HepG2 (cell line): ENCODE measurements around the gene UTP4. TPM values are rescaled to one million over a fixed set of nuclear protein-coding genes. Genes with fewer than 3 reads are reported as not detected.
A peak's percentile ranks its signal among the peaks of the same experiment; 100 is the strongest.

Source experiments
- ELF3 ChIP-seq: IDR thresholded peaks from 2 replicates; pipeline ENCODE4 v1.6.1; 2016; ENCODE audit warnings: missing genetic modification reagents, missing compliant biosample characterization
- FLYWCH1 ChIP-seq: sonication (generic); formaldehyde crosslinking; IDR thresholded peaks from 2 replicates; pipeline ENCODE4 v1.8.1; 2023; ENCODE audit warnings: mild to moderate bottlenecking, missing genetic modification reagents
- FOXM1 ChIP-seq: sonication (generic); formaldehyde crosslinking; IDR thresholded peaks from 2 replicates; pipeline ENCODE4 v1.5.0; 2020; ENCODE audit warnings: missing genetic modification reagents
- GTF3A ChIP-seq: sonication (generic); formaldehyde crosslinking; conservative IDR thresholded peaks from 2 replicates; pipeline ENCODE4 v1.4.0; 2020; ENCODE audit warnings: mild to moderate bottlenecking, missing genetic modification reagents
- HCFC1 ChIP-seq: fragments of 150-350 bp; IDR thresholded peaks from 2 replicates; pipeline ENCODE4 v1.6.1; 2014; ENCODE audit warnings: low read depth, low read length
- HMGA1 ChIP-seq: sonication (generic); formaldehyde crosslinking; conservative IDR thresholded peaks from 2 replicates; pipeline ENCODE4 v1.4.0; 2020; ENCODE audit warnings: missing genetic modification reagents
- IRX3 ChIP-seq: sonication (generic); formaldehyde crosslinking; IDR thresholded peaks from 2 replicates; pipeline ENCODE4 v1.8.1; 2023; ENCODE audit warnings: mild to moderate bottlenecking, low read depth, missing genetic modification reagents, borderline replicate concordance
- KAT2B ChIP-seq: fragments of 150-350 bp; IDR thresholded peaks from 2 replicates; pipeline ENCODE4 v1.6.1; 2014; ENCODE audit warnings: low read depth, low read length, borderline replicate concordance
- KDM3A ChIP-seq: IDR thresholded peaks from 2 replicates; pipeline ENCODE4 v1.6.1; 2018; ENCODE audit warnings: low read depth, missing compliant biosample characterization
- POLR2G ChIP-seq: fragments of 200-400 bp; formaldehyde crosslinking; IDR thresholded peaks from 2 replicates; pipeline ENCODE4 v1.6.1; 2018; ENCODE audit warnings: mild to moderate bottlenecking, low read depth, low read length, moderate library complexity
- SMYD3 ChIP-seq: sonication (generic); formaldehyde crosslinking; IDR thresholded peaks from 2 replicates; pipeline ENCODE4 v1.8.1; 2023; ENCODE audit warnings: mild to moderate bottlenecking, missing genetic modification reagents
- SRSF4 ChIP-seq: fragments of 200-400 bp; formaldehyde crosslinking; IDR thresholded peaks from one replicate; pipeline ENCODE4 v1.6.1; 2018; ENCODE audit warnings: mild to moderate bottlenecking, low read depth, low read length, moderate library complexity; ENCODE audit not compliant: poor library complexity, severe bottlenecking
- TOE1 ChIP-seq: sonication (generic); formaldehyde crosslinking; IDR thresholded peaks from 2 replicates; pipeline ENCODE4 v1.4.0; 2020; ENCODE audit warnings: mild to moderate bottlenecking, missing genetic modification reagents
- ZFYVE20 ChIP-seq: sonication (generic); formaldehyde crosslinking; IDR thresholded peaks from 2 replicates; pipeline ENCODE4 v1.8.0; 2023; ENCODE audit warnings: low read depth, mild to moderate bottlenecking, moderate library complexity, missing genetic modification reagents, borderline replicate concordance
- ZNF24 ChIP-seq: fragments of 450-650 bp; IDR thresholded peaks from 2 replicates; pipeline ENCODE4 v1.6.1; 2017; ENCODE audit warnings: antibody characterized with exemption, mild to moderate bottlenecking
- ZNF530 ChIP-seq: sonication (generic); formaldehyde crosslinking; IDR thresholded peaks from 2 replicates; pipeline ENCODE4 v1.5.0; 2020; ENCODE audit warnings: low read depth, mild to moderate bottlenecking, missing genetic modification reagents
- ZNF552 ChIP-seq: sonication (generic); formaldehyde crosslinking; IDR thresholded peaks from 2 replicates; pipeline ENCODE4 v1.9.0; 2022; ENCODE audit warnings: missing genetic modification reagents, mild to moderate bottlenecking, borderline replicate concordance
- ZNF646 ChIP-seq: sonication (generic); formaldehyde crosslinking; IDR thresholded peaks from 2 replicates; pipeline ENCODE4 v1.9.0; 2021; ENCODE audit warnings: mild to moderate bottlenecking, missing genetic modification reagents
- ZNF775 ChIP-seq: sonication (generic); formaldehyde crosslinking; IDR thresholded peaks from 2 replicates; pipeline ENCODE4 v1.4.0; 2020; ENCODE audit warnings: missing genetic modification reagents, mild to moderate bottlenecking, moderate library complexity, borderline replicate concordance
- ZSCAN31 ChIP-seq: sonication (generic); formaldehyde crosslinking; IDR thresholded peaks from 2 replicates; pipeline ENCODE4 v1.5.0; 2020; ENCODE audit warnings: low read depth, mild to moderate bottlenecking, missing genetic modification reagents
- polyA plus RNA-seq, 8 experiments: library from polyadenylated mRNA; depleted of rRNA in 3 of 8; stranded (reverse) in 7 of 8; unstranded in 1 of 8; fragments of >200 nt; fragmentation: Illumina TruSeq in 4 of 8; extraction: Trizol in 4 of 8; gene quantifications; 2 replicates each; pipeline versions ENCODE4 v1.2.1 to v1.2.3, GENCODE V29; 2011 to 2016; ENCODE audit warnings: low read depth in 4 of 8, missing spikeins in 1 of 8, mixed read lengths in 1 of 8; ENCODE audit not compliant: insufficient read depth in 1 of 8
- total RNA-seq, 5 experiments: library from RNA; depleted of rRNA; stranded (reverse); fragments of >200 nt; fragmentation: Illumina TruSeq; extraction: Trizol; gene quantifications; 2 replicates each; pipeline ENCODE4 v1.2.3, GENCODE V29; 2016; ENCODE audit warnings: low read depth in 1 of 5
- TF ChIP-seq, protein P1 (sequence below): sonication (generic); formaldehyde crosslinking; IDR thresholded peaks from 2 replicates; pipeline ENCODE4 v1.4.0; 2020; ENCODE audit warnings: missing genetic modification reagents, borderline replicate concordance

The UTP4 gene
- total and polyA plus RNA-seq, 2 of the 13 experiments (the other 11 are each of a cell fraction or from before 2014, with no cell fraction given) = 30.0 to 85.8 TPM

GRCh38 chr16:69186642-69187445 lies 54.4 kb downstream of the UTP4 start, which contains the start of gene SNTB2 (continued):
- no peak for TF ChIP-seq ZNF646
- TF ChIP-seq ZSCAN31 (CRISPR knock-in tag) = no peak; the same call in none of the 2 replicates
- 0 out of 2 replicates have a peak, but pooled peaks have one; percentile 2 for TF ChIP-seq HMGA1 (CRISPR knock-in tag)
- no peak; the same call in 1 of the 2 replicates for TF ChIP-seq GTF3A (CRISPR knock-in tag)
- 0 out of 2 replicates have a peak, but pooled peaks have one; percentile 41 for TF ChIP-seq ZNF552 (CRISPR knock-in tag)
- TF ChIP-seq SMYD3 = 0 out of 2 replicates have a peak, but pooled peaks have one; percentile 45
- TF ChIP-seq TOE1 (CRISPR knock-in tag) = peak; percentile 61; the same call in 1 of the 2 replicates
- TF ChIP-seq ZNF775 (CRISPR knock-in tag) = no peak
- TF ChIP-seq ELF3 (CRISPR knock-in tag) = peak; percentile 96
- TF ChIP-seq HCFC1 = no peak
- no peak for TF ChIP-seq ZFYVE20 (CRISPR knock-in tag)
- no peak for TF ChIP-seq IRX3 (CRISPR knock-in tag)
- TF ChIP-seq KAT2B = no peak
- no peak for TF ChIP-seq FOXM1
- TF ChIP-seq, protein P1, sequence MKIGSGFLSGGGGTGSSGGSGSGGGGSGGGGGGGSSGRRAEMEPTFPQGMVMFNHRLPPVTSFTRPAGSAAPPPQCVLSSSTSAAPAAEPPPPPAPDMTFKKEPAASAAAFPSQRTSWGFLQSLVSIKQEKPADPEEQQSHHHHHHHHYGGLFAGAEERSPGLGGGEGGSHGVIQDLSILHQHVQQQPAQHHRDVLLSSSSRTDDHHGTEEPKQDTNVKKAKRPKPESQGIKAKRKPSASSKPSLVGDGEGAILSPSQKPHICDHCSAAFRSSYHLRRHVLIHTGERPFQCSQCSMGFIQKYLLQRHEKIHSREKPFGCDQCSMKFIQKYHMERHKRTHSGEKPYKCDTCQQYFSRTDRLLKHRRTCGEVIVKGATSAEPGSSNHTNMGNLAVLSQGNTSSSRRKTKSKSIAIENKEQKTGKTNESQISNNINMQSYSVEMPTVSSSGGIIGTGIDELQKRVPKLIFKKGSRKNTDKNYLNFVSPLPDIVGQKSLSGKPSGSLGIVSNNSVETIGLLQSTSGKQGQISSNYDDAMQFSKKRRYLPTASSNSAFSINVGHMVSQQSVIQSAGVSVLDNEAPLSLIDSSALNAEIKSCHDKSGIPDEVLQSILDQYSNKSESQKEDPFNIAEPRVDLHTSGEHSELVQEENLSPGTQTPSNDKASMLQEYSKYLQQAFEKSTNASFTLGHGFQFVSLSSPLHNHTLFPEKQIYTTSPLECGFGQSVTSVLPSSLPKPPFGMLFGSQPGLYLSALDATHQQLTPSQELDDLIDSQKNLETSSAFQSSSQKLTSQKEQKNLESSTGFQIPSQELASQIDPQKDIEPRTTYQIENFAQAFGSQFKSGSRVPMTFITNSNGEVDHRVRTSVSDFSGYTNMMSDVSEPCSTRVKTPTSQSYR = peak; percentile 92
- no peak for TF ChIP-seq ZNF530 (CRISPR knock-in tag)
- peak; percentile 85; the same call in 1 of the 2 replicates for TF ChIP-seq KDM3A (CRISPR knock-in tag)
- TF ChIP-seq POLR2G = peak; percentile 98
- no peak for TF ChIP-seq FLYWCH1
- TF ChIP-seq SRSF4 = peak; percentile 78
- TF ChIP-seq ZNF24 = no peak
